HG03025 (cell line): ENCODE data around the gene TMTC2.
"Not testable (repeated sequence)": the region's sequence is repeated elsewhere in the genome, so short reads cannot be mapped to it uniquely, and the experiment has no call there.

ENCODE experiments used
- ATAC-seq: cut with Tn5 transposase; IDR thresholded peaks from one replicate; pipeline ENCODE4 v1.9.1; 2021; ENCODE audit warnings: mild to moderate bottlenecking, moderate library complexity; ENCODE audit not compliant: unreplicated experiment, low FRiP score

Gene TMTC2

GRCh38 chr12:82833481-82833880 is 146.8 kb downstream of the TMTC2 start:
- no peak for ATAC-seq

GRCh38 chr12:82835217-82835616 is 148.5 kb downstream of the TMTC2 start:
- no peak for ATAC-seq

DNA sequence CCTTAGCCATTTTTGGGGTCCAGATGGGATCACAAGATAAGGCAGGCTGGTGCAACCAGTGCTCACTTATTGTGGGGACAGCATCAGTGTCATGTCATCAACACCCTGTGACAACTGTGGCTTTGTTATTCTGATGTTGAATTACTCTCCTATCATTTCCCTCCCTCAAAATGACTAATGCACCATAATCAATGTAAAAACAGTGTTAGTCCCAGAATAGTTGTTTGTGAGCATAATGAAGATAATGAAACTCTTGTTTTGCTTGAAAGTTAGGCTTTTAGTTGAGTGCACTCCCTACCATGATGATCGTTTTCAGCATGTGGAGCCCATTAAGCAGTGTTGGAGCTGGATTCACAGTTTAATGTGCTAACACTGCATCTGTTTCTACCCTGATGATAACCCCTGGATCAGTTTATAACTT is 151.4 kb downstream of the TMTC2 start:
- ATAC-seq: no peak

- no peak for ATAC-seq
Observed at GRCh38 chr12:82838827-82839226, 152.1 kb downstream of the TMTC2 start.

- no peak for ATAC-seq
Observed at GRCh38 chr12:82839796-82840195, 153.1 kb downstream of the TMTC2 start.

GRCh38 chr12:82841487-82841904 is 154.8 kb downstream of the TMTC2 start:
- ATAC-seq: no peak

GRCh38 chr12:82842480-82842879 is 155.8 kb downstream of the TMTC2 start:
- ATAC-seq: no peak

- ATAC-seq: not testable (repeated sequence)
Observed at GRCh38 chr12:82845076-82845475, 158.4 kb downstream of the TMTC2 start.

- ATAC-seq: no peak
Observed at GRCh38 chr12:82848845-82849244, 162.1 kb downstream of the TMTC2 start.

- no peak for ATAC-seq
Observed at GRCh38 chr12:82852529-82852928, 165.8 kb downstream of the TMTC2 start.

DNA sequence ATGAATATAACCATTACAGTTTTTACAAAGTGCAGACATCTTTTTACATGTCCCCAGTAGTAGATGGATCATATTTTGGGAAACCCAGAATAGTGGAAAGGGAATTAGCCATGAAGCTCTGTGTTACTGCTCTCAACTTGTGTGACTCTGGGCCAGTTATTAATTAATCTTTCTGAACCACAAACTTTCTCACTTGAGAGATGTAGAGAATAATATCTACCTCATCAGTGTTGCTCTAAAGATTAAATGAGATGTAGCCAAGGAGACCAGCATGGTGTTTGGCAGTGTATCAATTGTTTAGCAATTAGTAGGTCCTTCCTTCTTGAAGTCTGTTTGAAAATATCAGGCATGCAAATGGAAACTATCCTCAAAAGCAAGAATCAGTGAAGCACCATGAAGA is 169.2 kb downstream of the TMTC2 start:
- ATAC-seq: no peak

- ATAC-seq: no peak
Observed at GRCh38 chr12:82857276-82857675, 170.6 kb downstream of the TMTC2 start.

DNA sequence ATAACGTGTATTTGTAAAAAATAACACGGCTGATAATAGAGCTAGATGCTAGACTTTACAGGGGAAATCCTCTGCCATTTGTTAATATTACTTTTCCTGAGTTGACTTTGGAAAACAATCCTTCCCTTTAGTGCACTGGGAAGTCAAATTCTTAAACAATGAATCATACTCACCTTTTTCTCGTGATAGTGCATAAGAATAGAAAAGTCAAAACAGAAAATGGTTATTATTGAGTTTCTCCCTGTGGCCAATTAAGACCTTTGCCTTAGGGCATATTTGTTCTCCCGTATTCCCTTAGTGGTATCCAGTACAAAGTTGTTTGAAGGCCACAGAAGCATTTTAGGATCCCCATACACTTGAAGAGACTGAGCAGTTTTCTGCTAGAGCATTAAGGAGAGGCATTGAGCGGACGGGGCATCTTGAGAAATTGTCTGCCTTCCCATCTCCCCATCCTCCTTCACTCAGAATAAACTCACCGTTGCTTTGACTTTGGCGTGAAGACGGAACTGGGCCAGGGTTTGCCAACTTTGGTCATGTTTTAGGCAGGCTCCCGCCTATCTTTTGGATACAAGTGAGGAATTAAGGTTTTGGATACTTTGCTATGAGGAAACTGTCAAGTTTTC is 171.3 kb downstream of the TMTC2 start:
- ATAC-seq: no peak

- no peak for ATAC-seq
Observed at GRCh38 chr12:82858534-82858917, 171.8 kb downstream of the TMTC2 start.

GRCh38 chr12:82862069-82862841 is 175.5 kb downstream of the TMTC2 start:
- ATAC-seq: no peak

DNA sequence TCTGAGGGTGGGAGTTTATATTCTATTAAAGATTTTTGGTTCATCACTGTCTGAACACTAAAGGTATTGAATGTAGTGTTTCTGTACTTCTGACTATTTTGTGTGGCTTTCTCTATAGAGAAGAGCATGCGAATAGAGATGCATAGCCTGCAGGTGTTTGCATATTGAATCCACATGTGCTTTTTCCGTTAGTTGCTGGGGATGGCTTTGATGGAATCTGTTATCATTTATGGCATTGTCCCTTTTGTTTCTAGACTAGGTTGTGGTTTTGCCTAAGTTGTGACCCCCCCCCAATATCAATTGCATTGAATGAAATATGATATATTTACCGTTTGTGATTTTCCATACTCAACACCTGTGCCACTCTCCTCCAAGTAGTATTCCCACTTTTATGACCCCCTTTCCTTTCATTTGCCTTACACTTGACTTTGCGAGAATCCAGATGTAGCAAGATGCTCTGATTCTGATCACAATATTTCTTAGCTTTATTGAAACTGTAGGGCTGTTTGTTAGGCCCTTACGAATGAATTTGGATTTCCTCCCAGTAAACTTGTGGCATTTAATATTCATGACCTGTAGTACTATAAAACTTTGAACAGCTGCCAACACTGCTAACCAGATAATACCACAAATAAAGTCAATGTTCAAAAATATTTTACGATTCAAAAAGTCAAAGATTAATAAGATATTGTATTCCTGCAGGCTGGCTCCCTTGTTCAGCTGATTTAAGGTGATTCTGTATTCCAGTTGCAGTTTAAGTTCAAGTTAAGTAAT is 176.4 kb downstream of the TMTC2 start:
- no peak for ATAC-seq

GRCh38 chr12:82866227-82866775 is 179.6 kb downstream of the TMTC2 start:
- ATAC-seq: no peak

DNA sequence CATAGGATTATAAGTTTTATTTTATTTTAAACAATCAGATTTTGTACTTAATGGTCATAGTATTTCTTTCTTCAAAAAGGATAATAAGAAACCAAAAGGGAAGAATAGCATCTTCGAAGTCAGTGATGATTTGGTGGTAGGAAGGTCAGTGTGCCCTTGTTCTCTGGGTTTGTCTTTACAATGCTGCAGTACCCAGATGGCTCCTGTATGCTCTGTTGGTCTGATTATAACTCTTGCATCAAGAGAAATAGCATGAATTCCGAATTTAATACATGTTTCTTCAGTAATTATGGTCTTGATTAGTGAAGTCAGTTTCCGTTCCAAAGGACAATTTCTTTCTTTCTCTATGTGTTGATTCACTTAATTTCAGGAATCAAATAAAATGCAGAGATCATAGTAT is 180.2 kb downstream of the TMTC2 start:
- ATAC-seq: no peak

GRCh38 chr12:82867762-82868500 is 181.2 kb downstream of the TMTC2 start:
- no peak for ATAC-seq

- peak; percentile 70 for ATAC-seq
Observed at GRCh38 chr12:82870771-82871377, 184.2 kb downstream of the TMTC2 start.
